ENCODE measurements around the gene UQCRC1.
"Not testable (repeated sequence)": the region's sequence is repeated elsewhere in the genome, so short reads cannot be mapped to it uniquely, and the experiment has no call there.

UQCRC1 gene

DNA sequence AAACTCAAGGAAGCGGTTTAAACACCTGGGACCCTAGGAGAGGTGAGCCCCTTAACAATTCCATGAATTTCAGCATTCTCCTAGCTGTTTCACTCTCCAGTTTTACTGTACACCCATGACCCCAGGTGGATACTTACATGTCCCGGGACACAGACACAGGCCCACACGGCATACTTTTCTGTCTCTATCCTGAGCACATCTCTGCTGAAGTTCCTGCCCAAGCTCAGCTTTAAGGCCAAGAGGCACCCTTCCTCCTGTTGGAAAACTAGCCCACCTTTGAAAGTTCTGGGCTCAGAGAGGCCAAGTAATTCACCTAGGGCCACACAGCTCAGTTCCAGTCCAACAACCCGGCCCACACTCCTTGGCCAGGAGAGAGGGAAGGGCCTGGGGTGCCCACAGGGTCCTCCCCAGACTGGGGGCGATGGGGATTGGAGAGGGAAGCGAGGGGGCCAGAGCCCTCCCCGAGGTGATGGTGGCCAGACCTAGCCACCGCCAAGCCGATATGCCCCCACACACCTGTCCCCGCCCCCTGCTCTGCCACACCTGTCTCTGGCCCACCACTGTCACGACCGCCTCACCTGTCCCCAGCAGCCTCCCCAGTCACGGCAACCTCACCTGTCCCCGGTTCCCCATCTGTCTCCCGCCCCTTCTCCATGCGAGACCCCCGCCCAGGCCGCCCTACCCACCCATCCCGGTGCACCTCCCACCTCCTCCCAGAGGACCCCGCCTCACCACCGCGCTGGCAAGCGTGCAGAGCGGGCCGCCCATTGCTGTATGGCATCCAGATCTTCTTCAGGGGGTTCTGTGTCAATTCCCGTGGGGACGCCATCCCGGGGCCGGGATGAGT lies 53.3 kb downstream of the UQCRC1 start:
- DNase-seq (ENCODE audit: low read depth in 2 of 2, low spot score in 1 of 2) = no peak

DNA sequence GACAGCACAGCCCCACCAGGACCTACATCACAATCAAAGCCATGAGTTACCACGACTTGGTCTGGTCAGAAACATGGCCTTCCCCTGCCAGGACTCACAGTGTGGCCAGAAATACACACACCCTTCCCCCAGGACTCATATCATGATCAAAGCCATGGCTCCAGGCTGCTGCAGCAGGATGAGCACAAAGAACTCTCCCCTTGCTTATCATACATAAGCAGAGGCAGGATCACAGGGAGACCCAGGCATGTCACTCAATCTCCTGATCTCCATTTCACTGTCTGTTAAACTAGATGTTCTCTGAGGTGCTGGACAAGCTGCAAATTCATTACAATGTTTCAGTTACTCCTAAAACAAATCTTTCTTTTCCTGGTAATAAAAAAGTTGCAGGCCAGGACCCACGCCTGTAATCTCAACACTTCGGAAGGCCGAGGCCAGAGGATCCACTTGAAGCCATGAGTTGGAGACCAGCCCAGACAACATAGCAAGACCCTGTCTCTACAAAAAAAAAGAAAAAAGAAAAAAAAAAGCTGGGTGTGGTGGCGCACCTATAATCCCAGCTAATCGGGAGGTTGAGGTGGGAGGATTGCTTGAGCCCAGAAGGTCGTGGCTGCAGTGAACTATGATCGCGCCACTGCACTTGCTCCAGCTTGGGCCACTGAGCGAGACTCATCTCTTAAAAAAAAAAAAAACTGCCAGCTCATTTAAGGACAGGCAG lies 54.1 kb downstream of the UQCRC1 start:
- no peak for DNase-seq (ENCODE audit: low read depth in 2 of 2, low spot score in 1 of 2)

DNA sequence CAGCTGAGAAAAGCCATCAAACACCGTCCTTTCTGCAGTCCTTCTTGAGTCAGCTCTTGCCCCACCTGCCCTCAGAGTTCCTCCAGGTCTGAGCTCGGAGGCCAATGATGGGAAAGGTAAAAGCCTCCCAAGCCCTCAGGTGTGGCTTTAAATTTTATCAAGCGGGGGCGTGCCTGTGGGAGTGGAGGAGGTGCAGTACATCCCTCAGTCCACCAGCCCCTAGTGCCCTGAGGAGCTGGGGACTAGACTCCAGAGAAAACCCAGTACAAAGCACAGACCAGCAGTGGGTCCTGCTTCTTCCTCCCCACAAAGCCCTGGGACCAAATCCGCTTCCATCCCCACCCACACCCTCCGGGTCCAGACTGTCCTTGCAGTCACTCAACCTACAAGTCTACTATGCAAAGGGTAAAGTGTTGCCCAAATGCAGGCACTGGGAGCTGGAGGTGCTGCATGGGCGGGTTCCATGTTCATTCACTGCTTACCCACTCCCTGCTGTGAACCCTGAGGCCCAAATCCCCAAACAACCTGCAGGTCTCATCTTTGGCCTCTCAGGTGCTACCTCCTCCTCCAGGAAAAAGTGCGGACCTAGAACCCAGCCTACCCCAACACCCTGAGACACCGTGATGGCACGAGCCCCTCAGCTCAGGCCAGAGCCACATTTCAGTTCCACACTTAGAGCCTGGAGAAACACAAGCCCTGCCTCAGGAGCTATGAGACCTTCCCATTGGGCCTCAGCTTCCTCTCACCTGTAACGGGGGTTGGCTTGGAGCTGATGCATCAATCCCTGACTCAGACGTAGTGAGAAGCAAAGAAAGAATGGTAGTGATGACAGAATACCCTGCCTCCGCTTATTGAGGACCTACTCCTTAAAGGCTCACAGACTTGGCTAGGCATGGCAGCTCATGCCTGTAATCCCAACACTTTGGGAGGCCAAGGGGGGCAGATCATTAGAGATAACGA lies 55.3 kb downstream of the UQCRC1 start:
- no peak for DNase-seq (ENCODE audit: low read depth in 2 of 2, low spot score in 1 of 2)

DNA sequence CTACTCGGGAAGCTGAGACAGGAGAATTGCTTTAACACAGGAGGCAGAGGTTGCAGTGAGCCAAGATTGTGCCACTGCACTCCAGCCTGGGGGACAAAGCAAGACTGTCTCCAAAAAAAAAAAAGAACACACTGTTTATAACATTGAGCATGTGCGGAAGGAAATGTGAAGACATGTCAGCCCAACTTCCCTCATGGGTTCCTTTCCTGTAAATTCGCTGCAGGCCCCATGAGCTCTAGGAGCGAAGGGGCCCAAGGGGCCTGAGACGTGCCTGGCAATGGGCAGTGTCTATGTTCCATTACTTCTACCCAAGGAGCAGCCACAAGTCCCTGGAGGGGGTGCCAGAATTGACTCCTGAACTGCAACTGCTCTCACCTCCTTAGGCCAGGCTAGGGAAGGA lies 56.1 kb downstream of the UQCRC1 start:
- no peak for DNase-seq (ENCODE audit: low read depth in 2 of 2, low spot score in 1 of 2)

DNA sequence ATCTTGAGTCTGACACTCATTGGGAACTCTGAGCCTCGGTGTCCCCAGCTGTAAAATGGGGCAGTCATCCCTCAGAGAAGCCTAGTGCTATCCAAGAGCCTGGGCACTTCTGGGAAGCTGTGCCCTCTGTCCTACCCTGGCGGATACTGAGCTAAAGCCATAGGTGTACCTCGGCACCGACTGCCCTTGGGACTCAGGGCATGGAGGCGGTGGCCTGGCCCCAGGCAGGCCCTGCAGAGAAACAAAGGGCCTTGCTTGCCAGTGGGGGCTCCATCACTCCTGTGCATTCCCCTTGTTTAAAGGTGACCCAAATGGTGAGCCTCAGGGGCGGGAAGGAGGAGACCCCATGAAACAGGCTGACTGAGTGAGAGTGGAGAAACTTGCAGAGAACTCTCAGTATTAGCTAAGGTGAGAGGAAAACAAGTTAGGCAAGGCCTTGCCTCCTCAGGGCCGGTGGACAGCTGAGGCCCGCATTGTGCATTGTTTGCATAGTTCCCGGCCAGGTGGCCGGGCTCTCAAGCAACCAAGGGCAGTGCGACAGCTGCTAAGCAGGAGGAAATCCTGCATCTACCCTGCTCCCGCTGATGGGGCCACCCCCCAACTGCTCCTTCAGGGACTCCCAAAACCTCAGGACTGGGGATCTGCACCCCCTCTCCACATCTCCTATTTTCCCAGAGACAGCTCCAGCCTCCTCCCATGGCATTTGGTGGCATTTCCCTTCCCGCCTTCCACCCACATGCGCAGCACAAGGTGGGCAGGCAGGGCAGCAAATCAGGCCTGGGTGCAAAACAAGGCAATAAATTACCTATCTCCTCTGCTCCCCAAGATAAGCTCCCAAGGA lies 57.1 kb downstream of the UQCRC1 start:
- DNase-seq (ENCODE audit: low read depth in 2 of 2, low spot score in 1 of 2) = no peak

DNA sequence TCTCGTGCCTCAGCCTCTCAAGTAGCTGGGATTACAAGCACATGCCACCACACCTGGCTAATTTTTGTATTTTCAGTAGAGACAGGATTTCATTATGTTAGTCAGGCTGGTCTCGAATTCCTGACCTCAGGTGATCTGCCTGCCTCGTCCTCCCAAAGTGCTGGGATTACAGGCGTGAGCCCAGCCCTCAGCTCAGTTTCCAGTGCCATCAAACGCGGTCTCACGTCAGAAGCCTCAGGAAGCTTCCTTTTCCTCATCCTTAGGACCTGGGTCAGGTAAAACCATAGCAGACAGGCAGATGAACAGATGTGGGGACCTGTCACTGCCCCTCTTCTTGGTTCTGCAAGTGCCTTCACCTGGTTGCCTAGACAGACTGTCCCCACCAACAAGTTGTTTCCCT lies 57.8 kb downstream of the UQCRC1 start:
- not testable (repeated sequence) for DNase-seq (ENCODE audit: low read depth in 2 of 2, low spot score in 1 of 2)
